GM12872 (cell line): ENCODE data around the gene RAB8A.

Source experiments
- TF ChIP-seq, protein P1 (sequence below): IDR thresholded peaks from 3 replicates; pipeline ENCODE4 v1.5.1; 2011; ENCODE audit warnings: low read depth, mild to moderate bottlenecking, low read length, moderate library complexity; ENCODE audit not compliant: insufficient read depth

The RAB8A gene

GRCh38 chr19:16133818-16134217 lies 22.1 kb downstream of the RAB8A start:
- TF ChIP-seq, protein P1, sequence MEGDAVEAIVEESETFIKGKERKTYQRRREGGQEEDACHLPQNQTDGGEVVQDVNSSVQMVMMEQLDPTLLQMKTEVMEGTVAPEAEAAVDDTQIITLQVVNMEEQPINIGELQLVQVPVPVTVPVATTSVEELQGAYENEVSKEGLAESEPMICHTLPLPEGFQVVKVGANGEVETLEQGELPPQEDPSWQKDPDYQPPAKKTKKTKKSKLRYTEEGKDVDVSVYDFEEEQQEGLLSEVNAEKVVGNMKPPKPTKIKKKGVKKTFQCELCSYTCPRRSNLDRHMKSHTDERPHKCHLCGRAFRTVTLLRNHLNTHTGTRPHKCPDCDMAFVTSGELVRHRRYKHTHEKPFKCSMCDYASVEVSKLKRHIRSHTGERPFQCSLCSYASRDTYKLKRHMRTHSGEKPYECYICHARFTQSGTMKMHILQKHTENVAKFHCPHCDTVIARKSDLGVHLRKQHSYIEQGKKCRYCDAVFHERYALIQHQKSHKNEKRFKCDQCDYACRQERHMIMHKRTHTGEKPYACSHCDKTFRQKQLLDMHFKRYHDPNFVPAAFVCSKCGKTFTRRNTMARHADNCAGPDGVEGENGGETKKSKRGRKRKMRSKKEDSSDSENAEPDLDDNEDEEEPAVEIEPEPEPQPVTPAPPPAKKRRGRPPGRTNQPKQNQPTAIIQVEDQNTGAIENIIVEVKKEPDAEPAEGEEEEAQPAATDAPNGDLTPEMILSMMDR: no peak

DNA sequence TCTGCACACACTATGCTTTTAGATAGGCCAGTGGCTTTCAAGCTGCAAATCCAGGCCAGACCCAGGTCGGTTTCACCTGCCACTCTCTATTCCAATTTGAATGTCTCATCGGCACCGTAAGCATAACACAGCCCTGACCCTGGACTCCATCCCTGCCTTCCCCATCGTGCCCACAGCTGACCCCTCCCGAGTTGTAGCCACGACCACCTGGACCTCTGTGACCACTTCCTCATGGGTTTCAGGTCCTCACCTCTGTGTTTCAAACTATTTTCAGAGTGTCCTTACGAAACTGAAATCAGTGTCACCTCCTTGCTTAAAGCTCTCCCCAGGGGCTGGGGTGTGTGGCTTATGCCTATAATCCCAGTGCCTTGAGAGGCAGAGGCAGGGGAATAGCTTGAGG lies 22.8 kb downstream of the RAB8A start:
- TF ChIP-seq, protein P1: no peak

- TF ChIP-seq, protein P1: no peak
These were observed 23.9 kb downstream of the RAB8A start for GRCh38 chr19:16135430-16136127.

- TF ChIP-seq, protein P1: no peak
These were observed 24.7 kb downstream of the RAB8A start for GRCh38 chr19:16136185-16136999.

GRCh38 chr19:16139752-16140151 lies 28.1 kb downstream of the RAB8A start:
- TF ChIP-seq, protein P1: no peak

- TF ChIP-seq, protein P1: peak; percentile 48; the same call in 2 of the 3 replicates
These were observed 29.4 kb downstream of the RAB8A start for GRCh38 chr19:16141043-16141442.

DNA sequence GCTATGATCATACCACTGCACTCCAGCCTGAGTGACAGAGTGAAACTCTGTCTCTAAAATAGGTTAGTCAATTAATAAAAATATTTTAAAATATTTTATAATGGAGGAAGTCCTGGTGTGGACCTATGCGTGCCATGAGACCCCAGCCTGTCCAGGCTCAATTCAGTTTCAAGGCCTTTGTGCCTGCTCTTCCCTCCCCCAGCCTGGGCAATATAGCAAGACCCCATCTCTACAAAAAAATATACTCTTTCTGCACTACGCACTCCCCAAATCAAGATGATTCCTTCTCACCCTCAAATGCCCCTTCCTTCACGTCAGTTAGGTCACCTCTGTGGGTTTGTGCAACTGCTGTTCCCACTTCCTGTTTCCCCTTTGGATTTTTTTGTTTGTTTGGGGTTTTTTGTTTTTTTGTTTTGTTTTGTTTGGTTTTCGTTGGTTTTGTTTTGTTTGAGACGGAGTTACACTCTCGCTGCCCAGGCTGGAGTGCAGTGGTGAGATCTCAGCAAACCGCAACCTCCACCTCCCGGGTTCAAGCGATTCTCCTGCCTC lies 30.4 kb downstream of the RAB8A start:
- TF ChIP-seq, protein P1: no peak
